Tibial nerve (tissue), 4 donors: ENCODE data around the gene DSC1. TPM values are rescaled to one million over a fixed set of nuclear protein-coding genes. Genes with fewer than 3 reads are reported as not detected.

Source experiments
- DNase-seq, 2 donors: peaks; one replicate each; pipeline ENCODE4 v3.0.0-alpha.2; 2019; ENCODE audit warnings: low spot score in 2 of 2
- H3K27ac ChIP-seq, 4 donors: fragments of 200-600 bp; sonication (generic) in 3 of 4; one replicate each; pipeline ENCODE4 v1.5.1; 2017 to 2019; ENCODE audit warnings: mild to moderate bottlenecking in 1 of 4
- H3K27me3 ChIP-seq, 2 donors: fragments of 200-600 bp; sonication (generic) in 1 of 2; one replicate each; pipeline versions ENCODE4 v1.5.1 to v1.6.0; 2017 to 2019
- H3K36me3 ChIP-seq, 3 donors: fragments of 200-600 bp; sonication (generic); one replicate each; pipeline ENCODE4 v1.5.1; 2018 to 2019
- H3K4me1 ChIP-seq, 4 donors: fragments of 200-600 bp; sonication (generic) in 3 of 4; one replicate each; pipeline ENCODE4 v1.5.1; 2017 to 2019
- H3K4me3 ChIP-seq, 4 donors: fragments of 200-600 bp; sonication (generic) in 3 of 4; one replicate each; pipeline ENCODE4 v1.5.1; 2017 to 2019; ENCODE audit warnings: mild to moderate bottlenecking in 1 of 4, moderate library complexity in 1 of 4
- H3K9me3 ChIP-seq, 4 donors: fragments of 200-600 bp; sonication (generic) in 3 of 4; one replicate each; pipeline ENCODE4 v1.5.1; 2017 to 2019
- CTCF ChIP-seq, 5 experiments: fragments of 200-600 bp in 3 of 5; fragments of 450-650 bp in 2 of 5; sonication (generic) in 3 of 5; IDR thresholded peaks; one replicate each; pipeline ENCODE4 v1.5.1; 2016 to 2019; ENCODE audit warnings: antibody characterized with exemption in 5 of 5, mild to moderate bottlenecking in 3 of 5, moderate library complexity in 2 of 5
- EP300 ChIP-seq, 2 donors: sonication (generic); formaldehyde crosslinking; IDR thresholded peaks; one replicate each; pipeline ENCODE4 v1.6.1; 2017; ENCODE audit warnings: antibody characterized with exemption in 2 of 2, mild to moderate bottlenecking in 1 of 2
- POLR2A ChIP-seq, 2 donors: fragments of 450-650 bp; IDR thresholded peaks; one replicate each; pipeline ENCODE4 v1.6.1; 2017; ENCODE audit warnings: antibody characterized with exemption in 2 of 2, mild to moderate bottlenecking in 2 of 2, moderate library complexity in 2 of 2
- WGBS, 2 donors: methylation state at CpG; one replicate each; pipeline ENCODE4 v1.1.5; 2018; 5-methylcytosine and 5-hydroxymethylcytosine counted together
- total RNA-seq, 4 donors: library from RNA; depleted of rRNA; stranded (reverse); fragments of >200 nt; gene quantifications; one replicate each; pipeline ENCODE4 v1.1.0, GENCODE V29; 2016

Gene DSC1
- total RNA-seq, 4 donors from 2014 or later = not detected

- TF ChIP-seq CTCF (IDR thresholded peaks at IDR 0.05) (no peak), EP300 (IDR thresholded peaks at IDR 0.05) (peak in 1 of 2 donors; percentile 47), POLR2A (IDR thresholded peaks at IDR 0.05) (peak in 1 of 2 donors; percentile 11)
- H3K27me3 ChIP-seq = peaks cover 0 to 17% of the 10 kb centered on the region in 2 donors
- peak overlapping the region; percentile 22 to 91 (median 76) for H3K27ac ChIP-seq
- peak; percentile 35 to 51 for DNase-seq
- peak overlapping the region; percentile 35 to 58 (median 54) for H3K4me3 ChIP-seq
- H3K9me3 ChIP-seq = no peaks in the 10 kb centered on the region
- peaks cover 0 to 24% (median 0%) of the 10 kb centered on the region in 4 donors for H3K4me1 ChIP-seq
- H3K36me3 ChIP-seq = no peaks in the 10 kb centered on the region
- 1% methylated on average over 51 of the region's 72 CpGs for WGBS, 2 donors
Observed at GRCh38 chr18:31101183-31102024, 61.3 kb downstream of the DSC1 start.

- no peaks in the 10 kb centered on the region for H3K9me3 ChIP-seq
- H3K27ac ChIP-seq = peak overlapping the region; percentile 22 to 91 (median 76)
- no peaks in the 10 kb centered on the region for H3K36me3 ChIP-seq
- peaks cover 0 to 24% (median 0%) of the 10 kb centered on the region in 4 donors for H3K4me1 ChIP-seq
- H3K4me3 ChIP-seq = peak overlapping the region; percentile 35 to 58 (median 54)
- DNase-seq = peak in 1 of 2 donors; percentile 6
- 8 to 13% methylated on average over 23 of the region's 23 CpGs for WGBS, 2 donors
- H3K27me3 ChIP-seq = peaks cover 0 to 17% of the 10 kb centered on the region in 2 donors
- TF ChIP-seq POLR2A (IDR thresholded peaks at IDR 0.05) (no peak), EP300 (IDR thresholded peaks at IDR 0.05) (no peak), CTCF (IDR thresholded peaks at IDR 0.05) (no peak)
Observed at GRCh38 chr18:31100436-31101182, 62.0 kb downstream of the DSC1 start.

- Histone ChIP-seq H3K36me3 (no peaks in the 10 kb centered on the region), H3K4me3 (peak overlapping the region in 1 of 4 donors; percentile 58), H3K9me3 (no peaks in the 10 kb centered on the region), H3K27me3 (peaks cover 0 to 17% of the 10 kb centered on the region in 2 donors), H3K27ac (no peak overlapping the region), H3K4me1 (peaks cover 0 to 24% (median 0%) of the 10 kb centered on the region in 4 donors)
- WGBS, 2 donors = 89 to 91% methylated on average over 10 of the region's 10 CpGs
- TF ChIP-seq CTCF (IDR thresholded peaks at IDR 0.05) = no peak
- TF ChIP-seq POLR2A (IDR thresholded peaks at IDR 0.05) = no peak
- no peak for TF ChIP-seq EP300 (IDR thresholded peaks at IDR 0.05)
- no peak for DNase-seq
Observed at GRCh38 chr18:31099450-31100230, 63.0 kb downstream of the DSC1 start.

- Histone ChIP-seq H3K27me3 (peaks cover 0 to 17% of the 10 kb centered on the region in 2 donors), H3K27ac (no peak overlapping the region), H3K4me3 (no peak overlapping the region), H3K9me3 (no peaks in the 10 kb centered on the region), H3K36me3 (no peaks in the 10 kb centered on the region), H3K4me1 (peaks cover 0 to 24% (median 0%) of the 10 kb centered on the region in 4 donors)
- TF ChIP-seq POLR2A (IDR thresholded peaks at IDR 0.05) = no peak
- DNase-seq = no peak
Observed at GRCh38 chr18:31098878-31099277, 63.8 kb downstream of the DSC1 start.

- Histone ChIP-seq H3K4me1 (peaks cover 0 to 24% (median 0%) of the 10 kb centered on the region in 4 donors), H3K4me3 (no peak overlapping the region), H3K36me3 (no peaks in the 10 kb centered on the region), H3K27ac (no peak overlapping the region), H3K27me3 (peaks cover 0 to 17% of the 10 kb centered on the region in 2 donors), H3K9me3 (no peaks in the 10 kb centered on the region)
- TF ChIP-seq CTCF (IDR thresholded peaks at IDR 0.05) (no peak), EP300 (IDR thresholded peaks at IDR 0.05) (no peak), POLR2A (IDR thresholded peaks at IDR 0.05) (no peak)
- DNase-seq = no peak
- 53% methylated on average over 3 of the region's 3 CpGs for WGBS, 2 donors
Observed at GRCh38 chr18:31097666-31098065, 65.0 kb downstream of the DSC1 start.
